Pancreas (tissue), 10 donors: ENCODE data around the gene TUSC1. TPM values are rescaled to one million over a fixed set of nuclear protein-coding genes. Genes with fewer than 3 reads are reported as not detected.

Source experiments
- ATAC-seq, 4 donors: fragments of 200-7000 bp; cut with Tn5 transposase; one replicate each; pipeline versions ENCODE4 v1.8.0 to v1.9.1; 2020; ENCODE audit warnings: mild to moderate bottlenecking in 4 of 4, moderate library complexity in 4 of 4
- DNase-seq, 6 donors: peaks; one replicate each; pipeline ENCODE4 v3.0.0-alpha.2; 2020
- FAIRE-seq: peaks from 2 replicates; lab custom pipeline; 2012; peaks lifted over from hg19 to GRCh38; lab: Jason Lieb, UNC
- H3K27ac ChIP-seq, 4 donors: fragments of 200-600 bp; sonication (generic); 1 replicate in 3 of 4; 2 replicates in 1 of 4; pipeline versions ENCODE4 v1.5.0 to v1.8.0; 2020
- H3K27me3 ChIP-seq, 4 donors: fragments of 200-600 bp; one replicate each; pipeline ENCODE4 v1.8.0; 2021
- H3K36me3 ChIP-seq, 3 donors: fragments of 200-600 bp; sonication (generic) in 1 of 3; one replicate each; pipeline versions ENCODE4 v1.5.0 to v1.8.0; 2020 to 2021
- H3K4me1 ChIP-seq, 3 donors: fragments of 200-600 bp; one replicate each; pipeline ENCODE4 v1.8.0; 2021
- H3K4me3 ChIP-seq, 4 donors: fragments of 200-600 bp; sonication (generic) in 2 of 4; one replicate each; pipeline versions ENCODE4 v1.5.0 to v1.8.0; 2020 to 2021
- H3K9me3 ChIP-seq, 4 donors: fragments of 200-600 bp; one replicate each; pipeline ENCODE4 v1.8.0; 2021
- WGBS, 2 donors: extraction: QIAGEN DNeasy Blood & Tissue Kit; methylation state at CpG; one replicate each; pipeline ENCODE4 v1.1.7; 2013; 5-methylcytosine and 5-hydroxymethylcytosine counted together
- intact Hi-C, 3 donors: fragments of 100-400 bp; cut with DNase I; formaldehyde crosslinking; loops; one replicate each; pipeline versions ENCODE4 v1.11.1 to v1.14.2; 2022
- polyA plus RNA-seq, 2 donors: library from polyadenylated mRNA; stranded (reverse); fragments of 200-250 nt; gene quantifications; one replicate each; pipeline ENCODE4 v1.2.3, GENCODE V29; 2013
- total RNA-seq, 6 donors: library from RNA; stranded (reverse); fragmentation: NEBNext Ultra II Directional in 4 of 6; extraction: Animal tissue kit (Norgen Biotek cat#: 25700) in 4 of 6; gene quantifications; one replicate each; pipeline versions ENCODE4 v1.2.1 to v1.2.4, GENCODE V29; 2021 to 2023
- TF ChIP-seq, protein P1 (sequence below), 4 donors: fragments of 200-600 bp; sonication (generic) in 3 of 4; IDR thresholded peaks; one replicate each; pipeline versions ENCODE4 v1.5.0 to v1.8.0; 2021; ENCODE audit warnings: antibody characterized with exemption in 4 of 4
- donor health status: healthy with polysubstance abuse.
- donor health status: DM: no; HTN: no; CAD: no; lungs with moderate emphysema.
- donor health status: DM: no; HTN: no; CAD: no.
- donor health status: control.
- donor health status: control.
- donor health status: Bipolar disorder and iron deficiency.
- donor health status: DM: yes; HTN: yes; CAD: no.
- donor health status: DM: no; HTN: no; CAD: no.
- donor health status: DM: no; HTN: no; CAD: no.
- donor health status: DM: yes; HTN: yes; CAD: no.

The TUSC1 gene
- total and polyA plus RNA-seq, 8 donors, result 2.9 to 8.5 (median 5.2) TPM

DNA sequence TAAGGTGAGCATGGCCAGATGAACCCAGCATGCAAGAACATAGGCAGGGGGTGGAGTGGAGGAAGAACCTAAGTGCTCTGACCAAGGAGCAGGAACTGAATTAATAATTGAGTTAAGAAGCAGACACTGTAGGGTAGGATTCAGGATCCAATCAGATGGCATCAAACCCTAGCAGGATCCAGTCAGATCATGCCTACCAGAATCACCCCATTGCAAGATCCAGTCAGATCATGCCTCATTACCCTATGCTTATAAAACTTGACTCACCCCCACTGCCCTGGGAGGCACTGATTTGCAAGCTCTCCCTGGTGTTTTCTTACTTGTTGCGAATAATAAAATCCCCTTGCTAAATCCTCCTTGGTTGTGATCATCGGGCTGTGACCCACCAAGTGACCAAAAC, 19.7 kb downstream of the TUSC1 start:
- WGBS, 2 donors, result 70 to 85% methylated on average over 2 of the region's 2 CpGs
- FAIRE-seq, result no peak
- Histone ChIP-seq H3K4me1 (no peaks in the 10 kb centered on the region), H3K9me3 (no peaks in the 10 kb centered on the region), H3K27ac (no peak overlapping the region), H3K4me3 (no peak overlapping the region), H3K36me3 (no peaks in the 10 kb centered on the region), H3K27me3 (no peaks in the 10 kb centered on the region)
- TF ChIP-seq, protein P1, sequence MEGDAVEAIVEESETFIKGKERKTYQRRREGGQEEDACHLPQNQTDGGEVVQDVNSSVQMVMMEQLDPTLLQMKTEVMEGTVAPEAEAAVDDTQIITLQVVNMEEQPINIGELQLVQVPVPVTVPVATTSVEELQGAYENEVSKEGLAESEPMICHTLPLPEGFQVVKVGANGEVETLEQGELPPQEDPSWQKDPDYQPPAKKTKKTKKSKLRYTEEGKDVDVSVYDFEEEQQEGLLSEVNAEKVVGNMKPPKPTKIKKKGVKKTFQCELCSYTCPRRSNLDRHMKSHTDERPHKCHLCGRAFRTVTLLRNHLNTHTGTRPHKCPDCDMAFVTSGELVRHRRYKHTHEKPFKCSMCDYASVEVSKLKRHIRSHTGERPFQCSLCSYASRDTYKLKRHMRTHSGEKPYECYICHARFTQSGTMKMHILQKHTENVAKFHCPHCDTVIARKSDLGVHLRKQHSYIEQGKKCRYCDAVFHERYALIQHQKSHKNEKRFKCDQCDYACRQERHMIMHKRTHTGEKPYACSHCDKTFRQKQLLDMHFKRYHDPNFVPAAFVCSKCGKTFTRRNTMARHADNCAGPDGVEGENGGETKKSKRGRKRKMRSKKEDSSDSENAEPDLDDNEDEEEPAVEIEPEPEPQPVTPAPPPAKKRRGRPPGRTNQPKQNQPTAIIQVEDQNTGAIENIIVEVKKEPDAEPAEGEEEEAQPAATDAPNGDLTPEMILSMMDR (IDR thresholded peaks at IDR 0.05), result no peak
- DNase-seq, result no peak
- no peak for ATAC-seq
- intact Hi-C loops, result no loop called here

DNA sequence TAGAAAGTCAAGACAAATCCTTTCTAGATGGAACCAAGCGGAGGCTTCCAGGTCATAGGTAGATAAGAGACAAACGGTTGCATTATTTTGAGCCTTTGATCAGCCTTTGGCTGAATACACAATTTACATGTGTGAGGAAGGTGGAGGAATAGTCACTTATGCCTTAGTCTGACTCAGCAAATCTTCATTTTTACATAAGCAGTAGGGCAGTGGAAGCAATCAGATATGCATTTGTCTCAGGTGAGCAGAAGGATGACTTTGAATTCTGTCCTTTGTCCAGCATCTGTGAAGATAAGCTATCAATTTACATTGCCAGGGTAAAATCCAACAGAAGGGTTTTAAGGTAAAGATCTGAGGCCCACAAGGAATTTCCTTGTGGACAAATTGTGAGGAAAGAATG, 23.8 kb downstream of the TUSC1 start:
- ATAC-seq (no peak), FAIRE-seq (no peak), DNase-seq (no peak)
- no peak overlapping the region for H3K27ac ChIP-seq
- no peak overlapping the region for H3K4me3 ChIP-seq
- no peaks in the 10 kb centered on the region for H3K9me3 ChIP-seq
- H3K4me1 ChIP-seq, result no peaks in the 10 kb centered on the region
- intact Hi-C loops, result no loop called here
- WGBS, 2 donors, result 48 to 49% methylated on average over 2 of the region's 2 CpGs
- H3K27me3 ChIP-seq, result no peaks in the 10 kb centered on the region
- H3K36me3 ChIP-seq, result no peaks in the 10 kb centered on the region
- TF ChIP-seq, protein P1 (IDR thresholded peaks at IDR 0.05), result no peak

DNA sequence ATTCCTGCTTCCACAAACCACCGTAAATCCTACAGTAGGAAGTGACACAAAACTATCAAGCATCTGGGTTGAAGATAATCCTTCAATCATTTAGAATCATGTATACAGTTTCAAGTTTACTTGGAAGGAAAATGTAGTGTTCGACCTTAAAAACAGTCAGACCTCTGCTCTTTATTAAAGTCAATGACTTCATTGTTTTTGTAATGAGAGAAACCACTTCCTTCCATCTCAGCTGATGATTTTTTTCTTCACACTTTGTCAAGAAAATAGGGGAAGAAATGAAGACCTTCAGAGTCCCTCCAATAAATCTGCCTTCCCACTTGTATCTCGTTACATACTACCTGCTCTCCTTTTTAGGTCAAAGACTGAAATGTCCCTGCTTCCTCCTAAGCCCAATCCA, 30.1 kb downstream of the TUSC1 start:
- Histone ChIP-seq H3K4me1 (no peaks in the 10 kb centered on the region), H3K9me3 (no peaks in the 10 kb centered on the region), H3K27ac (no peak overlapping the region), H3K4me3 (no peak overlapping the region), H3K27me3 (no peaks in the 10 kb centered on the region), H3K36me3 (no peaks in the 10 kb centered on the region)
- FAIRE-seq (no peak), ATAC-seq (no peak), DNase-seq (no peak)
- 48 to 54% methylated on average over 3 of the region's 3 CpGs for WGBS, 2 donors
- intact Hi-C loops, result no loop called here
- TF ChIP-seq, protein P1 (IDR thresholded peaks at IDR 0.05), result no peak

DNA sequence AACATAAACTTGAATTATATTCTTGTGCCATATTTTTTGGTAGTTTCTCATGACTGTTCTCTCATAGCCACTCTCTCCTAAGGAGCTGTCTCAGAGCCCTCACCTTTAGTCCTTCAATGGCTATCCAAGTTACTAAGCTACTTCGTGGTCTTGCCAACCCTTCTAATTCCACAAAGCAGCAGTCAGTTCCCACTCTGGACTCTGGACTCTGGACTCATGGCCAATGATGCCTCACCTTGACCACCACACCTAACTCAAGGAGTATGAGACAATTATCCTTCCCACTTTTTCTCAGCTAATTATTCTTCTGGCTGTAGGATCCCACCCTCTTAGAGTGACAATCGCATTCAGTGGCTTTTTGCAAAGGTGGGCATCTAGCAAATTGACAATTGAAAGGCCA, 42.2 kb downstream of the TUSC1 start:
- no peak overlapping the region for H3K27ac ChIP-seq
- TF ChIP-seq, protein P1 (IDR thresholded peaks at IDR 0.05), result no peak
- H3K4me3 ChIP-seq, result no peak overlapping the region
- H3K27me3 ChIP-seq, result no peaks in the 10 kb centered on the region
- H3K4me1 ChIP-seq, result no peaks in the 10 kb centered on the region
- no peak for DNase-seq
- ATAC-seq, result no peak
- intact Hi-C loops, result no loop called here
- FAIRE-seq, result no peak
- no peaks in the 10 kb centered on the region for H3K36me3 ChIP-seq
- WGBS, 2 donors, result 39 to 53% methylated on average over 2 of the region's 2 CpGs
- no peaks in the 10 kb centered on the region for H3K9me3 ChIP-seq

DNA sequence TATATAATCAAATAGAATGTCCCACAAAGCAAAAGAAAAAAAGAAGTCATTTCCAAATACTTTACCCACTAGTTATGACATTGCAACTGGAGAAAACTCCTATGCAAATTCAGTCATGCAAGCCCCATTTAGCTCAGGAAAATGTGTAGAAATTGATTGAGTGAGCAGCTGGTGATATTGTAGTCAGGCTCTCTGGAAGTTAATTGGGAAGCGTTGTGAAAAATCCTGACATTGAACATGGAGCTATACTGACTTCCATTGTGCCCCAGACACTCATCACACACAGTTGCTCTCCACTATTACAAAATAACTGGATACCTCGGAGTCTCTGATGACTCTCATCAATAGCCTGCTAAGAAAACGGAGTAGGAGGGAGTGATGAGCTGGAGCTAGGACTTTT, 49.0 kb downstream of the TUSC1 start:
- WGBS, 2 donors, result 49 to 54% methylated on average over 3 of the region's 3 CpGs
- DNase-seq, result no peak
- no peak for FAIRE-seq

More for the DNA sequence above, 49.0 kb downstream of the TUSC1 start:
- TF ChIP-seq, protein P1 (IDR thresholded peaks at IDR 0.05), result no peak
- Histone ChIP-seq H3K36me3 (no peaks in the 10 kb centered on the region), H3K27me3 (no peaks in the 10 kb centered on the region), H3K4me1 (no peaks in the 10 kb centered on the region), H3K27ac (no peak overlapping the region), H3K4me3 (no peak overlapping the region), H3K9me3 (no peaks in the 10 kb centered on the region)
- intact Hi-C loops, result no loop called here
- no peak for ATAC-seq
